KOPT-K1 (cell line): ENCODE measurements around the gene ZAR1.

Experiments used
- H3K27ac ChIP-seq: fragments of 200-600 bp; sonication (generic); 2 replicates; pipeline ENCODE4 v1.5.1; 2016; ENCODE audit warnings: antibody characterized with exemption, mild to moderate bottlenecking, low read depth, low read length; ENCODE audit not compliant: poor library complexity, severe bottlenecking
- H3K36me3 ChIP-seq: fragments of 200-600 bp; sonication (generic); 2 replicates; pipeline ENCODE4 v1.5.1; 2017; ENCODE audit warnings: antibody characterized with exemption, mild to moderate bottlenecking, low read length, moderate library complexity; ENCODE audit not compliant: insufficient read depth
- H3K9me3 ChIP-seq: fragments of 200-600 bp; sonication (generic); 2 replicates; pipeline ENCODE4 v1.5.1; 2017; ENCODE audit warnings: antibody characterized with exemption, low read length, mild to moderate bottlenecking; ENCODE audit not compliant: insufficient read depth, poor library complexity, severe bottlenecking

ZAR1 gene

DNA sequence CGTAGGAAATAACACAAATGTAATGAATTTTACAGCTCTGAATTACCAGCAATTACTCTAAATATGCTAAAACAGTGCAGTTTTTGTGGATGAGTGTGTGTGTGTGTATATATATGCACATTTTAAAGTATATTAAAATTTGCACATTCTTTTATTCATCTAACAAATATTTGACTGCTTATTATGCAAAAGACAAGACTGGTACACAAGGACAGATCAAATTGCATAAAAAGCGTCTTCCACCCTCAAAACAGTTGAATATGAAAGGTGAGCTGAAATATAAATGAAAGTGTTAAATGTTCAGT, 13.9 kb downstream of the ZAR1 start:
- H3K27ac ChIP-seq, result no peak overlapping the region
- peaks cover 95% of the 10 kb centered on the region for H3K36me3 ChIP-seq
- H3K9me3 ChIP-seq, result no peaks in the 10 kb centered on the region

DNA sequence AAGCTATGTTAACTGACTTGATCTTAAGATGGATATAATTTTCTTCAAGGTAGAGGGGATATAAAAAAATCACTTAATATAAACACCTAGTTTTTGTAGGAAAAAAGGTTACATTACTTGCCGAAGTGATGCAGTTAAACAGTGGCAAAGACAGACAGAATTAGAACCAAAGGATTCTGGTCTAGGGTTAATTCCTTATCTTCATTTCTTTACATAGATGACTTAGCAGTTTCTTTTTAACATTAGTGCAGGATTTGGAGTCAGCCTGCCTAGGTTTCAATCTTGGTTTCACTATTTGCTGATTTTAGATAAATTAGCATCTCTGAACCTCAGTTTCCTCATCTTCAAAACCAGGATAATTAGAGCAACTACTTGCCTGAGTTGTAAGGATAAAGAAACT, 14.3 kb downstream of the ZAR1 start:
- Histone ChIP-seq H3K9me3 (no peaks in the 10 kb centered on the region), H3K27ac (no peak overlapping the region)

DNA sequence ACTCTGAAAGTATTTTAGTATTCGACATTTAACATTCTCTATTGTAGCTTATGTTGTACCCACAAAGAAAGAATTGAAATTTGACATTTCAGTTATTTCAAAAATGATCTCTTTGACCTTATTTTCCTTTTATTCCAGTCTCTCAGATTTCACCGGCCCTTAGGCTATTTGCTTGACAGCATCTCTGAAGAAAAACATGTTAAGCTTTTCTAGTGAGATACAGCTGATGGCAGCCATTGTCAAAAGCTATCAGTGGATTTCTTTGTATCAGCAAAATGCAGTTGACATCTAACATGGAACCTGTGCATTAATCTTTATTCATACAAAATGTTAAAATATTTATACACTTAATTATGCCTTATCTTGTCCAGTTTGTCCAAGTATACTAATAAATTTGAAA, 16.7 kb downstream of the ZAR1 start:
- no peak overlapping the region for H3K27ac ChIP-seq
- no peaks in the 10 kb centered on the region for H3K9me3 ChIP-seq
- H3K36me3 ChIP-seq, result peaks cover 95% of the 10 kb centered on the region

More for the DNA sequence above, 14.3 kb downstream of the ZAR1 start:
- H3K36me3 ChIP-seq, result peaks cover 95% of the 10 kb centered on the region

DNA sequence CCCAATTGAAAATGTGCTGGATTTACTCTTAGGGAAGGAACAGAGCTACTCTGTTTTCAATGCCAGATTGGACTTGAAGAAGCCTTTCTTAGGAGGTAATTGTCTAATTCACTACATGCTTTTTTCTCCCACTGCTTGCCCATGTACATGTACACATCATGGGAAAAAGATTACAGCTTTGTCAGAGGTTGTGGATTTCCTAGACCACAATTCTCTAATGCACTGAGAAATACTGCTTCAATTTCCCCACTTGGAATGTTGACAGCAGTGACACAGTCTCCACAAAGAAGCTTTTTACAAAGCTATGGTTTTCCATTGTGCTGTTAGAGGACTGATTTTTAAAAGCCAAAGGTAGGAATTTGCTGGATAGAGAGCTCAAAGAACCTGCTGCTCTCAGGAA, 19.5 kb downstream of the ZAR1 start:
- Histone ChIP-seq H3K27ac (no peak overlapping the region), H3K36me3 (peaks cover 95% of the 10 kb centered on the region), H3K9me3 (no peaks in the 10 kb centered on the region)

DNA sequence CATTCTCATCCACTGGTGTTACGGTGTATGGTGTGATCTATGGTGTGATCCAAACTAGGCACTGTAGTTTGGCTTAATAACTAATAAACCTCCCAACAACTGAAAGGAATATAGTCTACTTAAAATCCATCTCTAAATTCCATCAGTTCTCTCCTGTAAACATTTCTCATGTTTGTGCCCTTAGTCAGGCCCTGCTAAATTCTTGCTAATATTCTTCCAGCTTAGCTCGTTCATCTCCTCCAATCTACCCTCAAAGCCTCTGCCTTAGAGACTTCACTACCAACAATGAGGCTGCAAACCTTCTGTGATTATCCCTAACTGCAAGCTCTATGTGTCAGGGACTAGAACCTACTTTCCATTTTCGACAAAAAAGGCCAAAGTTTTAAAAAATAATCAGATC, 28.1 kb downstream of the ZAR1 start:
- Histone ChIP-seq H3K9me3 (no peaks in the 10 kb centered on the region), H3K36me3 (peaks cover 96% of the 10 kb centered on the region), H3K27ac (no peak overlapping the region)

DNA sequence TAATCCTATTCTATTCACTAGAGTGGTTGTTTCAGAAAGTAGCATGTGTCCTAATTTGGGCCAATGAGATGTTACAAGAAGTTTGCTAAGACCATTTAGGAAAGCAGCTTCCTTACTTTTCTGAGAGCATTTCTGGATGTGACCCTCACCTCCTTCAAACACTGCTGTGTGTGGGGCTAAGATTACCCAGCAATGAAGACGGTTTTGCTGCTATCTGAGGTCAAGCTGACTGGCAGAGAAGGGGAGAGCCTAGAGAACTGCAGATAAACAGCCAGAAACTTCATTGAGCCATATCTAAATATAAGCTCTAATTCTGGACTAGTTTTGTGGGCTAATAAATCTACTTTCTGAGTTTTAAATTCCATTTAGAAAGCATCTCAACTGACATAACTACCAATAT, 36.4 kb downstream of the ZAR1 start:
- peaks cover 97% of the 10 kb centered on the region for H3K36me3 ChIP-seq
- no peak overlapping the region for H3K27ac ChIP-seq
- H3K9me3 ChIP-seq, result no peaks in the 10 kb centered on the region

DNA sequence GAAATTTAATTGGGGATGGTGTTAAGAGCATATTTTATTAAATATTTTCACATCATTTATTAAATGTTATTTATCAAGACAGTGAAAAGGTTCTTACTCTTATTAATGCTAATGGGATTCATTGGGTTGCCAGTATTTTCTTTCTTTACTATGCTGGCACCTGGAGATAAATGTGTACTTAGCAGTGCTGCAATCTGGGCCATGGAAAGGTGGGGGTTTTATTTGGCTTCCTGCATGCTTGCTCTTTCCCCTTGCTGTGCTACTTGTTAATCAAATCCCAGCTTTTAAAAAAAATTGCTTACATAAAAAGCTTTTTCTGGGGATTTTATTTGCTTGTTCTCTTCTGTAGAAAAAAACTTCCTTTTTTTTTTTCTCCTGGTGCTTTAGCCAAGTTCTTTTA, 48.3 kb downstream of the ZAR1 start:
- H3K36me3 ChIP-seq, result peaks cover 91% of the 10 kb centered on the region

DNA sequence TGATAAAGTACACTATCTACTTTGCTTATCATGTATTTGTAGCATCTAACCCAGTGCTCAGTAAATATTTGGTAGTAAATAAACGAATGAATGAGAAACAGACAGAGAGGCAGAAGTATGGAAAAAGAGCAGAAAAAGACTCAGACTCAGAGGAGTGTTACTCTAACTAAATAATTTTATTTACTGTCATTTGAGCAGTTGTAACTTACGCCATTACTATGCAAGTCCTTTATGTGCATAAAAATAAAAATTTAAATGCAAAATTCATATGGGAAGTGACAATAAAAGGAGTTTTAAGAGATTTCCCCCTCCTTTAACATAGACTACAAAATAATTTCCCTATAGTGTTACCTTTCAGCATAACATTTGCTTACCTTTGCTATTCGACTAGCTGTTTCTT, 49.5 kb downstream of the ZAR1 start:
- no peaks in the 10 kb centered on the region for H3K9me3 ChIP-seq
- H3K36me3 ChIP-seq, result peaks cover 91% of the 10 kb centered on the region
- no peak overlapping the region for H3K27ac ChIP-seq

More for the DNA sequence above, 48.3 kb downstream of the ZAR1 start:
- no peaks in the 10 kb centered on the region for H3K9me3 ChIP-seq
- H3K27ac ChIP-seq, result no peak overlapping the region

DNA sequence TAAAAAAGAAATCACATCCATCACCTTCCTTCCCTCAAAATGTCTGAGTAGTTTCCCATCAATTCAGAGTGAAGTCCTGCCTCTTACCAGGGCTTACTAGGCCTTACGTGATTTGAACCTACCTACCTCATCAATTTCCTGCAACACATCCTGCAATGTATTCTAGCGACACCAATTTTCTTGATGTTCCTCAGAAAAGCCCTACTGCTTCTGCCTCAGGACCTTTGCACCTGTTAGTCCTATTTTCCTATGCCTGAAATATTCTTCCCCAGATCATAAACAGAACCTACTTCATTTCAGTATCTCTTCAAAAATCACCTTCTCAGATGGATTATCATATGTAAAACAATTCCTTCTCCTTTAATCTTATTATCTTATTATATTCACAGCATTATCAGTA, 52.8 kb downstream of the ZAR1 start:
- Histone ChIP-seq H3K9me3 (no peaks in the 10 kb centered on the region), H3K27ac (no peak overlapping the region), H3K36me3 (peaks cover 92% of the 10 kb centered on the region)

DNA sequence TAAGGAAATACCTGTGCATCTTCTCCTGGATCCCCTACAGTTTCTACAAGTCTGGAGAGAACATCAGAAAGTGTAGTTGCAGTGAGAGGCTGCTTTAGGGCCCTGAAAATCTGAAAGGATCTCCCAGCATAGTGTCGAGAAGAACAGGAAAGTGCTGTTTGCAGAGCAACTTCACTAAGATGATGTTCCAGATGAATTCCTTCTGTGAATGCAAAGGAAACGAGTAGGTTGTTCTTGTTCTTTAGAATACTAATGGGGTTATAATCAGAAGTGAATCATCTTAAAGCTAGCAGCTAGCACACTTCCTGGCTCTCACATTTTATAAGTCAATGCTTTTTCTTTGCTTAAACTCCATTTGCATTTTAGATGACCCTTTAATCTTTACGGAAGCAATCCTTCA, 53.7 kb downstream of the ZAR1 start:
- Histone ChIP-seq H3K9me3 (no peaks in the 10 kb centered on the region), H3K36me3 (peaks cover 96% of the 10 kb centered on the region), H3K27ac (no peak overlapping the region)
